K562 (cell line): Measurements from ENCODE around the gene NAXE. TPM values are rescaled to one million over a fixed set of nuclear protein-coding genes. Genes with fewer than 3 reads are reported as not detected.

Experiments used
- GABPB1 ChIP-seq: sonication (generic); formaldehyde crosslinking; IDR thresholded peaks from 2 replicates; pipeline ENCODE4 v1.8.0; 2022; ENCODE audit warnings: mild to moderate bottlenecking, missing genetic modification reagents
- NRF1 ChIP-seq, 2 experiments: fragments of 450-650 bp; IDR thresholded peaks in 1 of 2; conservative IDR thresholded peaks in 1 of 2; 2 replicates each; pipeline ENCODE4 v1.6.1; 2014; ENCODE audit warnings: mild to moderate bottlenecking in 2 of 2
- RBM15 ChIP-seq: fragments of 200-400 bp; formaldehyde crosslinking; IDR thresholded peaks from 2 replicates; pipeline ENCODE4 v1.6.1; 2018; ENCODE audit warnings: mild to moderate bottlenecking, low read length, moderate library complexity; ENCODE audit not compliant: insufficient read depth
- ZBTB49 ChIP-seq: sonication (generic); formaldehyde crosslinking; IDR thresholded peaks from 2 replicates; pipeline ENCODE4 v1.8.0; 2022; ENCODE audit warnings: missing genetic modification reagents, mild to moderate bottlenecking, borderline replicate concordance
- ZC3H4 ChIP-seq: sonication (generic); formaldehyde crosslinking; IDR thresholded peaks from 2 replicates; pipeline ENCODE4 v1.9.0; 2021; ENCODE audit warnings: missing genetic modification reagents, borderline replicate concordance
- ZHX1 ChIP-seq: fragments of 150-350 bp; conservative IDR thresholded peaks from 2 replicates; pipeline ENCODE4 v1.6.1; 2014; ENCODE audit warnings: low read length
- ZMIZ1 ChIP-seq, 2 experiments: fragments of 150-350 bp in 1 of 2; IDR thresholded peaks; 2 replicates each; pipeline ENCODE4 v1.6.1; 2012 to 2016; ENCODE audit warnings: low read depth in 2 of 2, low read length in 2 of 2, mild to moderate bottlenecking in 1 of 2, moderate library complexity in 1 of 2
- polyA plus RNA-seq, 8 experiments: library from polyadenylated mRNA; depleted of rRNA in 4 of 8; stranded (reverse) in 5 of 8; unstranded in 3 of 8; fragments of >200 nt; fragmentation: Nextera tagmentation in 2 of 8; fragmentation: Illumina TruSeq in 1 of 8; extraction: Ambion mirVana in 2 of 8; extraction: Trizol in 1 of 8; gene quantifications; 2 replicates each; pipeline versions ENCODE4 v1.2.1 to v1.2.3, GENCODE V29; 2011 to 2014; ENCODE audit warnings: inconsistent platforms in 1 of 8, missing spikeins in 1 of 8
- total RNA-seq, 7 experiments: library from RNA; depleted of rRNA in 6 of 7; stranded (reverse); fragments of >200 nt in 6 of 7; fragmentation: Illumina TruSeq in 2 of 7; extraction: Trizol in 2 of 7; gene quantifications; 2 replicates each; pipeline versions ENCODE4 v1.2.1 to v1.2.3, GENCODE V29; 2011 to 2021; ENCODE audit warnings: low replicate concordance in 1 of 7

The NAXE gene
- total and polyA plus RNA-seq, 9 of the 15 experiments (the other 6 are each of a cell fraction or from before 2014, with no cell fraction given): 27.3 to 137 (median 90.0) TPM

- TF ChIP-seq ZHX1 (no peak), ZC3H4 (CRISPR knock-in tag) (no peak), ZBTB49 (CRISPR knock-in tag) (no peak), GABPB1 (CRISPR knock-in tag) (no peak), RBM15 (no peak), ZMIZ1 (IDR thresholded peaks at IDR 0.05; ENCODE audit: low read depth in 2 of 2, low read length in 2 of 2) (no peak), NRF1 (conservative IDR thresholded peaks at IDR 0.05 in 1 of 2, IDR thresholded peaks at IDR 0.05 in 1 of 2) (no peak)
Measured at GRCh38 chr1:156554971-156555370, 36.6 kb upstream of the NAXE start (continued).
